GM20000 (cell line): ENCODE data around the gene PIGQ.

Experiments used
- DNase-seq: peaks from one replicate; pipeline ENCODE4 v3.0.0; 2012; ENCODE audit warnings: low spot score
- CTCF ChIP-seq: IDR thresholded peaks from 2 replicates; pipeline ENCODE4 v1.5.1; 2012; ENCODE audit warnings: mild to moderate bottlenecking, control low read depth; ENCODE audit errors: extremely low read depth, missing control alignments

PIGQ gene

GRCh38 chr16:530111-530817 is 39.5 kb upstream of the PIGQ start:
- TF ChIP-seq CTCF, result no peak
- DNase-seq, result no peak

- TF ChIP-seq CTCF, result no peak
- no peak for DNase-seq
Observed at GRCh38 chr16:531494-532125, 38.2 kb upstream of the PIGQ start.

GRCh38 chr16:533391-534123 is 36.2 kb upstream of the PIGQ start:
- DNase-seq, result no peak

GRCh38 chr16:534135-534534 is 35.6 kb upstream of the PIGQ start:
- no peak for TF ChIP-seq CTCF
- DNase-seq, result no peak

More at GRCh38 chr16:533391-534123, 36.2 kb upstream of the PIGQ start:
- no peak for TF ChIP-seq CTCF

- TF ChIP-seq CTCF, result no peak
- no peak for DNase-seq
Observed at GRCh38 chr16:534856-535445, 34.8 kb upstream of the PIGQ start.

- DNase-seq, result no peak
- TF ChIP-seq CTCF, result no peak
Observed at GRCh38 chr16:535446-536405, 34.0 kb upstream of the PIGQ start.
